Body of pancreas (tissue), 4 donors: ENCODE data around the gene MAPK8IP2. TPM values are rescaled to one million over a fixed set of nuclear protein-coding genes. Genes with fewer than 3 reads are reported as not detected.

ENCODE experiments used
- ATAC-seq: fragments of 150-250 bp; one replicate; pipeline ENCODE4 v1.9.1; 2016
- DNase-seq, 4 donors: peaks; one replicate each; pipeline ENCODE4 v3.0.0-alpha.2; 2019
- H3K27ac ChIP-seq, 4 donors: fragments of 200-600 bp; sonication (generic); 1 replicate in 3 of 4; 2 replicates in 1 of 4; pipeline versions ENCODE4 v1.5.1 to v1.6.1; 2016 to 2019; ENCODE audit warnings: mild to moderate bottlenecking in 1 of 4, mixed read lengths in 1 of 4, moderate library complexity in 1 of 4
- H3K27me3 ChIP-seq, 2 donors: fragments of 200-600 bp; sonication (generic); one replicate each; pipeline ENCODE4 v1.6.0; 2016; ENCODE audit warnings: mild to moderate bottlenecking in 1 of 2
- H3K36me3 ChIP-seq, 2 donors: fragments of 200-600 bp; sonication (generic); replicated peaks in 1 of 2; 2 replicates each; pipeline ENCODE4 v1.5.1; 2016; ENCODE audit warnings: low read depth in 2 of 2; ENCODE audit not compliant: insufficient read depth in 1 of 2
- H3K4me1 ChIP-seq: fragments of 200-600 bp; sonication (generic); one replicate; pipeline ENCODE4 v1.6.0; 2016
- H3K4me3 ChIP-seq, 2 donors: fragments of 200-600 bp; sonication (generic); 1 replicate in 1 of 2; 2 replicates in 1 of 2; pipeline ENCODE4 v1.5.1; 2016 to 2019
- H3K9me3 ChIP-seq, 3 donors: fragments of 200-600 bp; sonication (generic); 1 replicate in 2 of 3; 2 replicates in 1 of 3; pipeline ENCODE4 v1.5.1; 2016
- POLR2A ChIP-seq, 3 donors: fragments of 450-650 bp; IDR thresholded peaks; one replicate each; pipeline ENCODE4 v1.6.1; 2016; ENCODE audit warnings: antibody characterized with exemption in 3 of 3, mild to moderate bottlenecking in 2 of 3
- WGBS, 2 donors: methylation state at CpG; one replicate each; pipeline ENCODE4 v1.1.5; 2017; 5-methylcytosine and 5-hydroxymethylcytosine counted together
- intact Hi-C: fragments of 100-400 bp; cut with DNase I; formaldehyde crosslinking; loops from one replicate; pipeline ENCODE4 v1.15.1; 2023
- total RNA-seq, 2 donors: library from RNA; depleted of rRNA; stranded (reverse); fragments of >200 nt; gene quantifications; one replicate each; pipeline ENCODE4 v1.1.0, GENCODE V29; 2016
- TF ChIP-seq, protein P1 (sequence below), 7 experiments: fragments of 450-650 bp in 4 of 7; fragments of 200-600 bp in 3 of 7; sonication (generic) in 3 of 7; IDR thresholded peaks; one replicate each; pipeline ENCODE4 v1.5.1; 2016 to 2019; ENCODE audit warnings: antibody characterized with exemption in 7 of 7

Gene MAPK8IP2
- total RNA-seq, 2 donors from 2014 or later = 2.9 to 3.6 TPM

DNA sequence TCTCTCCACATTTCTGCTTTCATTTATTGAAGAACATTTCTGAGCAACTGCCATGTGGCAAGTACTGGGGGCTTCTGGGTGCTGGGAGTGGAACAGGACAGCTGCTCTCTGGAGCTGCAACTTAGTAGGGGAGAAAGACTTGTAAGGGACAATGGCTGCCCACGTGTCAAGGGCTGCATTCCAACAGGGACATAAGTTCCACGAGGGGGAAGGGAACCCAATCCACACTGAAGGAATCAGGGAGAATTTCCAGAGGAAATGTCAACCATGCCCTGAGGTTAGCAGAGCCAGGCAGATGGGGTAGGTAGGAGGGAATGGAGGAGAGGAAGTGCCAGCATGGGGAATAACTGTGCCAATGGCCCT lies 1.7 kb downstream of the MAPK8IP2 start:
- H3K27me3 ChIP-seq = no peaks in the 10 kb centered on the region
- no peak overlapping the region for H3K4me3 ChIP-seq
- 21 to 31% methylated on average over 2 of the region's 2 CpGs for WGBS, 2 donors
- no peaks in the 10 kb centered on the region for H3K9me3 ChIP-seq
- H3K4me1 ChIP-seq = peaks cover 5% of the 10 kb centered on the region
- DNase-seq (no peak), ATAC-seq (no peak)
- TF ChIP-seq, protein P1, sequence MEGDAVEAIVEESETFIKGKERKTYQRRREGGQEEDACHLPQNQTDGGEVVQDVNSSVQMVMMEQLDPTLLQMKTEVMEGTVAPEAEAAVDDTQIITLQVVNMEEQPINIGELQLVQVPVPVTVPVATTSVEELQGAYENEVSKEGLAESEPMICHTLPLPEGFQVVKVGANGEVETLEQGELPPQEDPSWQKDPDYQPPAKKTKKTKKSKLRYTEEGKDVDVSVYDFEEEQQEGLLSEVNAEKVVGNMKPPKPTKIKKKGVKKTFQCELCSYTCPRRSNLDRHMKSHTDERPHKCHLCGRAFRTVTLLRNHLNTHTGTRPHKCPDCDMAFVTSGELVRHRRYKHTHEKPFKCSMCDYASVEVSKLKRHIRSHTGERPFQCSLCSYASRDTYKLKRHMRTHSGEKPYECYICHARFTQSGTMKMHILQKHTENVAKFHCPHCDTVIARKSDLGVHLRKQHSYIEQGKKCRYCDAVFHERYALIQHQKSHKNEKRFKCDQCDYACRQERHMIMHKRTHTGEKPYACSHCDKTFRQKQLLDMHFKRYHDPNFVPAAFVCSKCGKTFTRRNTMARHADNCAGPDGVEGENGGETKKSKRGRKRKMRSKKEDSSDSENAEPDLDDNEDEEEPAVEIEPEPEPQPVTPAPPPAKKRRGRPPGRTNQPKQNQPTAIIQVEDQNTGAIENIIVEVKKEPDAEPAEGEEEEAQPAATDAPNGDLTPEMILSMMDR (IDR thresholded peaks at IDR 0.05) = no peak
- no peak overlapping the region for H3K27ac ChIP-seq
- intact Hi-C loops = no loop called here
- no peaks in the 10 kb centered on the region for H3K36me3 ChIP-seq

DNA sequence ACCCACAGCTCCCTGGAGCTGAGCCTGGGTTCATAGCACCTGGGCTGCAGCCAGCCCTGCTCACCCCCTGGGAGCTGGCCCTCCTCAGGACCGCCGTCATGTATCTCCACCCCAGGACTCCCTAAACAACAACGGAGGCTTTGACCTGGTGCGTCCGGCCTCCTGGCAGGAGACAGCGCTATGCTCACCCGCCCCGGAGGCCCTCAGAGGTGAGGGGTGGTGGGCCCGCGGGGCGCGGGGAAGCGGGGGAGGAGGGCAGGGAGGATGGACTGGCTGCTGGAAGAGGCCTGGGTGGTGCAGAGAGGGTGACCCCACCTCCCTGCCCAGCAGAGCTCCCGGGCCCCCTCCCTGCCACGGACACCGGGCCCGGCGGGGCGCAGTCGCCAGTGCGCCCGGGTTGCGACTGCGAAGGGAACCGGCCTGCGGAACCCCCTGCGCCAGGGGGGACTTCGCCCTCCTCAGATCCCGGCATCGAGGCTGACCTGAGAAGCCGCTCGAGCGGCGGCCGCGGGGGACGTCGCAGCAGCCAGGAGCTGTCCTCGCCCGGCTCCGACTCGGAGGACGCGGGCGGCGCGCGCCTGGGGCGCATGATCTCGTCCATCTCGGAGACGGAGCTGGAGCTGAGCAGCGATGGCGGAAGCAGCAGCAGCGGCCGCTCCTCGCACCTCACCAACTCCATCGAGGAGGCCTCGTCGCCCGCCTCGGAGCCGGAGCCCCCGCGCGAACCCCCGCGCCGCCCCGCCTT lies 3.1 kb downstream of the MAPK8IP2 start:
- intact Hi-C loops = no loop called here
- no peaks in the 10 kb centered on the region for H3K9me3 ChIP-seq
- TF ChIP-seq POLR2A (IDR thresholded peaks at IDR 0.05) = no peak
- TF ChIP-seq, protein P1 (IDR thresholded peaks at IDR 0.05) = no peak
- no peak for ATAC-seq
- WGBS, 2 donors = 22 to 57% methylated on average over 13 to 60 of the region's 70 CpGs
- peaks cover 5% of the 10 kb centered on the region for H3K4me1 ChIP-seq
- no peak overlapping the region for H3K4me3 ChIP-seq
- no peaks in the 10 kb centered on the region for H3K27me3 ChIP-seq
- no peak overlapping the region for H3K27ac ChIP-seq
- no peak for DNase-seq
- no peaks in the 10 kb centered on the region for H3K36me3 ChIP-seq

DNA sequence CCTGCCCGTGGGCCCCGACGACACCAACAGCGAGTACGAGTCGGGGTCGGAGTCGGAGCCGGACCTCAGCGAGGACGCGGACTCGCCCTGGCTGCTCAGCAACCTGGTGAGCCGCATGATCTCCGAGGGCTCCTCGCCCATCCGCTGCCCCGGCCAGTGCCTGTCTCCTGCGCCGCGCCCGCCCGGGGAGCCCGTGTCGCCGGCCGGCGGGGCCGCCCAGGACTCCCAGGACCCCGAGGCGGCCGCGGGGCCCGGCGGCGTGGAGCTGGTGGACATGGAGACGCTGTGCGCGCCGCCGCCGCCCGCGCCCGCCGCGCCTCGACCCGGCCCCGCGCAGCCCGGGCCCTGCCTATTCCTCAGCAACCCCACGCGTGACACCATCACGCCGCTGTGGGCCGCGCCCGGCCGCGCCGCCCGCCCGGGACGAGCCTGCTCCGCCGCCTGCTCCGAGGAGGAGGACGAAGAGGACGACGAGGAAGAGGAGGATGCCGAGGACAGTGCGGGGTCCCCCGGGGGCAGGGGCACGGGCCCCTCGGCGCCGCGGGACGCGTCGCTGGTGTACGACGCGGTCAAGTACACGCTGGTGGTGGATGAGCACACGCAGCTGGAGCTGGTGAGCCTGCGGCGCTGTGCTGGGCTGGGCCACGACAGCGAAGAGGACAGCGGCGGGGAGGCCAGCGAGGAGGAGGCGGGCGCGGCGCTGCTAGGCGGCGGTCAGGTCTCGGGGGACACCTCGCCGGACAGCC lies 3.8 kb downstream of the MAPK8IP2 start:
- no peak for DNase-seq

DNA sequence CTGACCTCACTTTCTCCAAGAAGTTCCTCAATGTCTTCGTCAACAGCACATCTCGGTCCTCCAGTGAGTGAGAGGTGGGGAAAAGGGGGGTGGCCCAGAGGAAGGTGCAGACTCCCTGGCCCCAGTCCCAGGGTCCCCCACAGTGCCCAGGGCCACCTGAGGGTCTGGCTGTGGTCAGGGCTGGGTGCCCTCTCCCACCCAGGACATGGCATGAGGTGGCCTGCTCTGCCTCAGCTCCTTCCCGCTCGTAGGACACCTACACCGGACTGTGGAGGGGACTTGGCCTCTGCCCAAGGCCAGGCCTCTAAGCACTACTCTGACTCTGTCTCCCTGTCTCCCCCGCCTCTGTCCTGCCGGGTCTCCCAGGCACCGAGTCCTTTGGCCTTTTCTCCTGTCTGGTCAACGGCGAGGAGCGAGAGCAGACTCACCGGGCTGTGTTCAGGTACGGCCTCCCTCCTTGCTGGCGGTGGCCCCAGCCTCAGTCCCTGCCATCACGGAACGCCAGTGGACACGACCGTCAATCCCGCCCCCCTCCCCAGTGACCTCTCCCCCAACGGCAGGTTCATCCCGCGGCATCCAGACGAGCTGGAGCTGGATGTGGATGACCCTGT lies 4.5 kb downstream of the MAPK8IP2 start:
- no peaks in the 10 kb centered on the region for H3K36me3 ChIP-seq
- H3K4me3 ChIP-seq = no peak overlapping the region
- H3K27me3 ChIP-seq = no peaks in the 10 kb centered on the region
- 83% methylated on average over 18 to 23 of the region's 23 CpGs for WGBS, 2 donors
- no peaks in the 10 kb centered on the region for H3K9me3 ChIP-seq
- H3K4me1 ChIP-seq = peaks cover 1% of the 10 kb centered on the region
- intact Hi-C loops = no loop called here
- H3K27ac ChIP-seq = no peak overlapping the region
- no peak for TF ChIP-seq POLR2A (IDR thresholded peaks at IDR 0.05)
- TF ChIP-seq, protein P1 (IDR thresholded peaks at IDR 0.05) = no peak
- no peak for ATAC-seq
- DNase-seq = no peak

More for the DNA sequence above, 3.8 kb downstream of the MAPK8IP2 start:
- intact Hi-C loops = no loop called here
- Histone ChIP-seq H3K36me3 (no peaks in the 10 kb centered on the region), H3K27ac (no peak overlapping the region), H3K27me3 (no peaks in the 10 kb centered on the region), H3K4me3 (no peak overlapping the region), H3K4me1 (peaks cover 5% of the 10 kb centered on the region), H3K9me3 (no peaks in the 10 kb centered on the region)
- WGBS, 2 donors = 61 to 81% methylated on average over 35 to 50 of the region's 103 CpGs
- ATAC-seq = no peak
- no peak for TF ChIP-seq POLR2A (IDR thresholded peaks at IDR 0.05)
- TF ChIP-seq, protein P1 (IDR thresholded peaks at IDR 0.05) = no peak
